Astrocyte of the cerebellum (primary cell): ENCODE measurements around the gene ISLR2.

Experiments
- DNase-seq: peaks from one replicate; pipeline ENCODE4 v3.0.0-alpha.2; 2011; ENCODE audit warnings: low read depth
- H3K4me3 ChIP-seq: 2 replicates; pipeline ENCODE4 v1.5.1; 2011; ENCODE audit warnings: mild to moderate bottlenecking, low read depth, low read length, moderate library complexity
- in situ Hi-C: cut with HindIII; loops from 2 replicates; pipeline ENCODE4 v1.10.0; 2017; ENCODE audit warnings: low sequenced_read_pairs
- TF ChIP-seq, protein P1 (sequence below): IDR thresholded peaks from 2 replicates; pipeline ENCODE4 v1.5.1; 2012; ENCODE audit warnings: low read length, low read depth, moderate library complexity, mild to moderate bottlenecking; ENCODE audit errors: missing control alignments

ISLR2 gene

DNA sequence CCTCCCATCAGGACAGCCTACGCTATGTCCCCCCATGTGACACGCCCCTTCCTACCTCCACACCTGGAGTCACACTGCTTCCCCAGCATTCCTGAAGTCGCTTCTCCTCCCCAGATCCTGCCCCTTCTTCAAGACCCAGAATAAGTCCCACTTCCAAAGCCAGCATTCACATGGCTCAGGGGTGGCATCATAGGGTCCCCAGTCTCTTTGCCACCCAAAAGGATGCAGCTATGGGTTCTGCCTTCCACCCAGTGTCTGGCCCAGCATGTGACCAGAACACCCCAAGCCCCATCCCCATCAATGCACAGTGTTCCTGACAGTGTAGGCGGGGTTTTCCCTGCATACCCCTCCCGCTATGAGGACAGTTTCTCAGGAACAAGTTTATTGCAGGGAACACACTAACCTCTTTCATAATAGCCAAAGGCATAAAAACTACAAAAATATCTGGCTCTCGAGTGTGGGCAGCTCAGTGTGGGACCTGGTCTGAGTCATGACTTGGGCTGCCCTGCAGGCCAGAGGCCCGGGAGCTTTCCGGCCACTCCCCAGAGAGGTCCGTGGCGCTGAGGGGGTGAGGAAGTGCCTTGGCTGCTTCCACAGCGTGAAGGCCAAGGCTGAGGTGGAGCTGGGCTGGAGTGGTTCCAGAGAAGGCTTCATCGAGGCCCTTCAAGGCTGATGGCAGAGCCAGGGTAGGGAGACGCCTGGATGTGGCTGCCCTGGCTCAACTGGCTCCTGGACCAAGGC is 48.9 kb downstream of the ISLR2 start:
- DNase-seq: peak; percentile 88
- H3K4me3 ChIP-seq: no peak overlapping the region
- TF ChIP-seq, protein P1, sequence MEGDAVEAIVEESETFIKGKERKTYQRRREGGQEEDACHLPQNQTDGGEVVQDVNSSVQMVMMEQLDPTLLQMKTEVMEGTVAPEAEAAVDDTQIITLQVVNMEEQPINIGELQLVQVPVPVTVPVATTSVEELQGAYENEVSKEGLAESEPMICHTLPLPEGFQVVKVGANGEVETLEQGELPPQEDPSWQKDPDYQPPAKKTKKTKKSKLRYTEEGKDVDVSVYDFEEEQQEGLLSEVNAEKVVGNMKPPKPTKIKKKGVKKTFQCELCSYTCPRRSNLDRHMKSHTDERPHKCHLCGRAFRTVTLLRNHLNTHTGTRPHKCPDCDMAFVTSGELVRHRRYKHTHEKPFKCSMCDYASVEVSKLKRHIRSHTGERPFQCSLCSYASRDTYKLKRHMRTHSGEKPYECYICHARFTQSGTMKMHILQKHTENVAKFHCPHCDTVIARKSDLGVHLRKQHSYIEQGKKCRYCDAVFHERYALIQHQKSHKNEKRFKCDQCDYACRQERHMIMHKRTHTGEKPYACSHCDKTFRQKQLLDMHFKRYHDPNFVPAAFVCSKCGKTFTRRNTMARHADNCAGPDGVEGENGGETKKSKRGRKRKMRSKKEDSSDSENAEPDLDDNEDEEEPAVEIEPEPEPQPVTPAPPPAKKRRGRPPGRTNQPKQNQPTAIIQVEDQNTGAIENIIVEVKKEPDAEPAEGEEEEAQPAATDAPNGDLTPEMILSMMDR: no peak
- in situ Hi-C loops: no loop called here

DNA sequence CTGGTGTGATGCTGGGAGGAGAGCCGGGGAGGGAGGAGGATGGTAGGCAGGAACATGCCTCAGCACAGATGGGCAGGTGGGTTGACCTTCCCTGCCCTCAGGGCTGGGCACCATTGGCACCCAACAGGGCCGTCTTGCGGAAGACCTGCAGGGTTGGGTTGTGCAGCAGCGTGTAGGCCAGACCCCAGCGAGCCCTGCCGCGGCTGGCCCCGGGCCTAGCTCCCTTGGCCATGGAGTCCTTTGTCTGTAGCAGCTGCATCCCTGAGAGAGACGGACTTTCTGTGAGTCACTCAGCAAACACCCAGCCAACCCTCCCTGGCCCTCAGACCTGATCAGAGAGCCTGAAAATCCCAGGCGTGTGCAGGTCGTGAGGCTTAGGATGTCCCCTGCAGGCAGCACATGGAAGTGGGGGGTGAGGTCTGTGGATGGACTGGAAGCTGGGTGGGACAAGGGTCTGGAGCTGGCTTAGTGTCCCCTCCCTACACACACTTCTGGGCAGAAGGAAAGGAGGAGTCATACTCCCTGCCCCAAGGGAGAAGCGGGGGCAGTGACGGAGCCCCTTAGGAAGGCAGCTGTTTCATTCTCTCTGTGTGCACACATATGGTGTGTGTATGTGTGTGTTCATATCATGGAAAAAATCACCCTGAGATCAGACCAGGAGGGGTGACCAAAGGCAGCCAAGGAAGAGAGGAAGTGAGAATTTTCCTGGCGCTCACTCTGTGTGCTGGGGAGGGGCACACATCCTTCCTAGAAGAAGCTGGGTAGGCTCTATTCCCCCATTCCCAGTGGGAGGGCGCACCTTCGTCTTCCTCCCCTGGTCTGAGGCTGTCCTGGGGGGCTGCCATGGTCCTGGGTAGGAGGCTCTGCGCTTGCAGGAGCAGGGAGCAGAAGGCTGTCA is 49.8 kb downstream of the ISLR2 start:
- in situ Hi-C loops: loop anchor here (5.0 kb wide), 1 partner anchor 57 kb away; the partner anchor contains the start of gene CCDC33
- DNase-seq: no peak
- H3K4me3 ChIP-seq: no peak overlapping the region
- TF ChIP-seq, protein P1: no peak

DNA sequence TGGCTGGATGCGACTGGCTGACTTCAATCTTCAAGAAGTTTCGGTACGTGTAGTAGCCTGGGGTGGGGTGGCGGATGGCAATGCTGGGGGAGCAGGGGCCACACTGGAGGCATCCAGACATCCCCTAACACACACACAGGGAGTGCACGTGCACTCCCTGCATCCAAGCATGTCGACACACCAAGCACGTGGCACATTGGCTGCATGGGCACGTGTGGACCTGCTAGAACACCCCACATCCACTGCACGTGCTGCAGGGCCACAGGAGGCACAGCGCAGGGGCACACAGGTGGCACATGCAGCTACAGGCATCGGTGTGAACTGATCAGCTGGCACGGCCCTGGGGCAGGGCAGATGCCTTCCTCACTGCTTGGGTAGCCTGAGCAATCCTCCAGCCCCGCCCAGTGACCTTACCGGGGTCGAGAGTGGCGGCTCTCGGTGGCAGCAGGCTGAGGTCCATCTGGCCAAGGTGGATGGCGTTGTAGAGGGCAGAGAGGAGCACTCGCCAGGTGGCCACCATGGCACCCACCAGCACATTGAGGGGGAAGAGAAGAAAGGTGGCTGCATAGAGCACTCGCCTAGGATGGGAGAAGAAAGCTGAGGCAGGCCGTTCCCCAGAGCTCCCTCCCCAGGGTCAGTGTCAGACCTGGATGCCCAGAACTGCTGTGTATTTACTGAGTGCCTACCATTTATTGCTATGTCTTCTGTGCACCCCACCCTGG is 50.7 kb downstream of the ISLR2 start:
- in situ Hi-C loops: loop anchor here (5.0 kb wide), 1 partner anchor 56 kb away; the partner anchor contains the start of gene CCDC33
- DNase-seq: no peak
- TF ChIP-seq, protein P1: no peak
- no peak overlapping the region for H3K4me3 ChIP-seq

DNA sequence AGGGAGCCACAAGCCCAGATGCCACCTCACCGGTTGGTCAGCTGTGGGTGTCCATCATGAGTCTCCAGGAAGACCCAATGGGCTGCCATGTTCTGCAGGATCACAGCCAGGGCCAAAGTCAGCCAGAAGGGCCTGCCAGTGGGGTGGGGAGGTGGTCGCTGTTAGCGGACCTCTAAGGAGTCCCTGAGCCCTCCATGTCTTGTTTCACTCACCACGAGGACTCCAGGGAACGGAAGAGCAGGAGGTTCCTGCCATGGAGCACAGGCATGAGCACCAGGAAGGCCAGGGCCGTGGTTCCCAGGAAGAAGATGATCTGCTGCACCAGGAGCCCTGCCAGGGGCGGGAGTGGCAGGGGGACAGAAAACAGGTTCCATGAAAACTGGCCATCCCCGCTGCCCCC is 51.7 kb downstream of the ISLR2 start:
- in situ Hi-C loops: loop anchor here (5.0 kb wide), 1 partner anchor 55 kb away; the partner anchor contains the start of gene CCDC33
- DNase-seq: no peak
- H3K4me3 ChIP-seq: no peak overlapping the region
- TF ChIP-seq, protein P1: no peak

DNA sequence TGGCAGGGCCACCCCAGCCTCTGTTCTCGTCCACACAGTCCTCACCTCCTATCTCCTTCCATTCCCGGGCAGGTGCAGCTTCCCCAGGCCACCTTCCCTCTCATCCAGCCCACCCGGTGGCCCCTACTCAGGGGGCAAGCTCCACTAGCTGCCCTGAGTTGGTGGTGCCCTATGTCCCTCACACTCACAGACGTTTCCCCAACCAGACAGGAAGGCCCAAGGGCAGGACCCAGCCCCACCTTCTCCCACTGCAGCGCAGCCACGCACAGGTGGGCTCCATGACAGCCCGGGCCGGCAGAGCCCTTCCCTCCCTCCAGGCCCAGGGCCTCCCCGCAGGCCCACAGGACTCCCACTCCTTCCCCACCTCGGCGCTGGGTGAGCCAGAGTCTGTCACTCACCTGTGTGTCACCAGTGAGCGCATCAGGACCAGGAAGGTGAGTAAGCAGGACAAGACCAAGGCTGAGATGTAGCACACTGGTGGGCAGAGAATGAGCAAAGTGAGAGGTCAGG is 54.3 kb downstream of the ISLR2 start:
- TF ChIP-seq, protein P1: no peak
- DNase-seq: no peak
- in situ Hi-C loops: loop anchor here (5.0 kb wide), 1 partner anchor 53 kb away; the partner anchor contains the start of gene CCDC33
- no peak overlapping the region for H3K4me3 ChIP-seq

DNA sequence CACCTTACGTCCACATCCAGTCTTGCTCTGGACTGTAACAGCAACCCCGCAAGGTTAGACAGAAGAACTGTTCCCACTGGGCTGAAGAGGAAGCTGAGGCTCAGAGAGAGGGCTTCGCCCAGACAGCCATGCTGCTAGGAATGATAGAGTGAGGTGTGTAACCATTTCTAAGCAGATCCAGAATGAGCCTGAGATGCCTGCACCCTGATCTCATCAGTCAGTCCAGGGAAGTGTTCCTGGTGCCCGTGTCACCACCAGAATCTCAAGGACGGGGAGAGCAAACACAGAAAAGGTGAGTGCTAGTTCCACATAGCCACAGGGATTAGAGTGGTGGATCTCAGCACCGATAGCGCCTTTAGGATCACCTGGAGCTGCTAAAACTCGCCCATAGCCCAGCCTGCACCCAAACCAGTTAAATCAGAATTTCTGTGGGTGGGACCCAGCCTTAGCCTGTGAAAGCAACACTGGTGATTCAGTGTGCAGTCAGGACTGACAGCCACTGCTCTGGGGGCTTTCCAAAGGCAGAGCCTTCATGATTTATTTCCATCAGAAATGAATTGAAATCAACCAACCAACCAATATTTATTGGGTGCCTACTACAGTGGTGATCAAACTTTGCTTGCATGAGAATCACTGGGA is 55.4 kb downstream of the ISLR2 start:
- H3K4me3 ChIP-seq: no peak overlapping the region
- no peak for DNase-seq
- TF ChIP-seq, protein P1: no peak
- in situ Hi-C loops: no loop called here
